ENCODE data around the gene LIG1.
"Not testable (repeated sequence)": the region's sequence is repeated elsewhere in the genome, so short reads cannot be mapped to it uniquely, and the experiment has no call there.

The LIG1 gene

DNA sequence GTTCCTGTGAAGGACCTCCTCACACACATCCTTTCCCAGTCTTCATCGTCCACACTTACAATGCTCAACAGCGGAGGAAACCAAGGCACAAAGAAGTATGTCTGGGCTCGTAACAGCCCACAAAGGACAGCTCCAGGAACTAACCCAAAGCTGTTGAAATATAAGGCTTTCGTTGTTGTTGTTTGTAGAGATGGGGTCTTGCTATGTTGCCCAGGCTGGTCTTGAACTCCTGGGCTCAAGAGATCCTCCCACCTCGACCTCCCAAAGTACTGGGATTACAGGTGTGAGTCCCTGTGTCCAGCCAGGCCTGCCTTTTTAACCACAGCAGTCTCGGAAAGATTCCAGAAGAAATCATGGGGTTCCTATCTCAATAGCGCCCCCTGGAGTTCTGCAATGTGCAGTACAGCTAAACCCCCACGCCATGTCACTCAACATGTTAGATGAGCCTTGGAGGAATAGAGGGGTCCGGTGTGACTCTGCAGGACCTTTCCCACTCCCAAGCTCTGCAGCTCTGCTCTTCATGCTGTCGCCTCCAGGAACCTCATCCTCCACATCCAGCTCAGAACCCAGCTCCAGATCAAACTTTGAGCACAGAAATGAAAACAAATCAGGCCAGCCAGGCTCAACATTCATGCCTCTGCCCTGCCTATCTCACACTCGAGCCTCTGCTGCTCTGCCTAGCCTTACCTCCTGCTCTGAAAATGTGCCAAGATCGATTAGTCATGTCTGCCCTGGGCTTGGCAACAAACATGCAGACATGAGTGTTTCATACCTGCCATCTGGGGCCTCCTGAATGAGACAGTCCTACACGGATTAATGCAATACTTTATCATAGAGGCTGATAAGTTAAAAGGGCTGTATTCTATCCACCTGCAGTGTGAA lies 67.0 kb downstream of the LIG1 start:
- H3K36me3 ChIP-seq (ENCODE audit: insufficient read depth, low read length), result no peaks in the 10 kb centered on the region
- H3K27ac ChIP-seq (ENCODE audit: low read depth, low read length), result no peak overlapping the region
- H3K79me2 ChIP-seq (ENCODE audit: control insufficient read depth, insufficient read depth, low read length, unreplicated experiment), result no peaks in the 10 kb centered on the region
- H3K4me1 ChIP-seq (ENCODE audit: control insufficient read depth, insufficient read depth, low read length, unreplicated experiment), result no peaks in the 10 kb centered on the region
- H3K4me3 ChIP-seq (ENCODE audit: low read depth, low read length), result no peak overlapping the region
- H2AFZ ChIP-seq (ENCODE audit: low read length, unreplicated experiment), result no peak overlapping the region
- H3K27me3 ChIP-seq (ENCODE audit: insufficient read depth, low read length), result no peaks in the 10 kb centered on the region

DNA sequence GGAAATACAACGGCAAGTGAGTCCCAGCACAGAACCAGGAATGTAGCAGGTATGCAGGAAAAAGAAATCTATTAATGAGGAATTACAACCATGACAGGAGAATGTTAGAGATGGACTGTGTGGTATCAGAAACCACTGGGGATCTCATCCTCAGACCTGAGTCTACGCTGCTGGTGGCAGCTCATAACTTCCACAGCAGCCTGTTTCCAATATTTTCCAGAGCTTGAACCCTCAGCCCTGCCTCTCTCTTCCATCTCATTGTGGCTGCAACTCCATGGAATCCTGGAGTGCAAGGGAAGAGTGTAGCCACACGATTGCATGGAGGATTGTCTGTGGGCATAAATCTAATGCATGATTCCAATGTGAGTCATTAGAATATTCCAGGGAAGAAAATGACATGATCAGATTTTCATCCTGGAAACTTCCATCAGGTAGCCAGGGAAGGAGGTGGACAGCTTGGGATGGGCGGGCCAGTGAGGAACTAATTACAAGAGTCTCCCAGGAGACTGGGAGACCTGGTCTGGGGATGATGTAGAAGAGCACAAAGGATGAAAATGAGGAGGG lies 74.5 kb downstream of the LIG1 start:
- Histone ChIP-seq H3K4me1 (ENCODE audit: control insufficient read depth, insufficient read depth, low read length, unreplicated experiment) (no peaks in the 10 kb centered on the region), H3K27ac (ENCODE audit: low read depth, low read length) (no peak overlapping the region), H3K79me2 (ENCODE audit: control insufficient read depth, insufficient read depth, low read length, unreplicated experiment) (no peaks in the 10 kb centered on the region), H2AFZ (ENCODE audit: low read length, unreplicated experiment) (no peak overlapping the region), H3K4me3 (ENCODE audit: low read depth, low read length) (no peak overlapping the region), H3K36me3 (ENCODE audit: insufficient read depth, low read length) (no peaks in the 10 kb centered on the region), H3K27me3 (ENCODE audit: insufficient read depth, low read length) (no peaks in the 10 kb centered on the region)

DNA sequence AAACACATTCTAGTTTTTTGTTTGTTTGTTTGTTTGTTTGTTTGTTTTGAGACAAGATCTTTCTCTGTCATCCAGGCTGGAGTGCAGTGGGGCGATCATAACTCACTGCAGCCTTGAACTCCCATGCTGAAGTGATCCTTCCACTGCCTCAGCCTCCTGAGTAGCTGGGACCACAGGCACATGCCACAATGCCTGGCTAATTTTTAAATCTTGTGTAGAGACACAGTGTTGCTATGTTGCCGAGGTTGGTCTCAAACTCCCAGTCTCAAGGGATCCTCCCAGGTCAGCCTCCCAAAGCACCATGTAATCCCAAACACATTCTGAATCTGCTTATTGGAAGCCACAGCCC lies 75.3 kb downstream of the LIG1 start:
- no peaks in the 10 kb centered on the region for H3K79me2 ChIP-seq (ENCODE audit: control insufficient read depth, insufficient read depth, low read length, unreplicated experiment)
- no peaks in the 10 kb centered on the region for H3K36me3 ChIP-seq (ENCODE audit: insufficient read depth, low read length)
- H3K4me3 ChIP-seq (ENCODE audit: low read depth, low read length), result no peak overlapping the region
- H3K4me1 ChIP-seq (ENCODE audit: control insufficient read depth, insufficient read depth, low read length, unreplicated experiment), result no peaks in the 10 kb centered on the region
- H3K27me3 ChIP-seq (ENCODE audit: insufficient read depth, low read length), result no peaks in the 10 kb centered on the region
- no peak overlapping the region for H3K27ac ChIP-seq (ENCODE audit: low read depth, low read length)
- no peak overlapping the region for H2AFZ ChIP-seq (ENCODE audit: low read length, unreplicated experiment)

DNA sequence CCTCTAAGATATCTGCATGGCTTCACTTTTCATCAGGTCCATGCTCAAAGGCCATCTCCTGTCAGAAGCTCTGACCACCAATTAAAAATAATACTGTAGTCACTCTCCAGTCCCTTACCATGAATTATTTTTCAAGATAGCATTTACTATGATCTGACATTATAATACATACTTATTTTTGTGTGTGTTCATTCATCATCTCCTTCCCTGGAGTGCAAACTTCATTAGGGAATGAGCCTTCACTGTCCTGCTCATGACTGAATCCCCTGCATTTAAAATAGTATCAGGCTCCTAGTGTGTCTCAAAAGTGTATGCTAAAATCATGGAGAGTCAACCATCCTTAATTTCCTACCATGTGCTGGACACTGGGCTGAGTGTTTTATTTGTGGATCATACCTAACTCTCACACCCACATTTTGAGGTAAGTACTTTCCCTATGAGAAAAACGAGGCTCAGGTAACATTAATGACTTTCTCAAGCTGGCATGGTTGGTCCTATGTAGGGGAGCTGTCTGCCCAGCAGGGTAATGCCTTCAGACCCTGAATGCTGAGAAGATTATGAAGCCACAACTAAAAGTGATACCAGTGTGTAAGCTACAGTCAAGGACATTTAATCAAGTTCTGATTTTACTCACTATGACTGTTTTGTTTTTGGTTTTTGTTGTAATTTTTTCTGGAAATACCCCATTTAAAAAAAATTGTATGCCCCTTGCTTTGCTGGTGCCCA lies 75.9 kb downstream of the LIG1 start:
- no peaks in the 10 kb centered on the region for H3K4me1 ChIP-seq (ENCODE audit: control insufficient read depth, insufficient read depth, low read length, unreplicated experiment)
- no peak overlapping the region for H3K4me3 ChIP-seq (ENCODE audit: low read depth, low read length)
- H3K27ac ChIP-seq (ENCODE audit: low read depth, low read length), result no peak overlapping the region
- H3K79me2 ChIP-seq (ENCODE audit: control insufficient read depth, insufficient read depth, low read length, unreplicated experiment), result no peaks in the 10 kb centered on the region
- no peak overlapping the region for H2AFZ ChIP-seq (ENCODE audit: low read length, unreplicated experiment)
- no peaks in the 10 kb centered on the region for H3K27me3 ChIP-seq (ENCODE audit: insufficient read depth, low read length)
- H3K36me3 ChIP-seq (ENCODE audit: insufficient read depth, low read length), result no peaks in the 10 kb centered on the region

DNA sequence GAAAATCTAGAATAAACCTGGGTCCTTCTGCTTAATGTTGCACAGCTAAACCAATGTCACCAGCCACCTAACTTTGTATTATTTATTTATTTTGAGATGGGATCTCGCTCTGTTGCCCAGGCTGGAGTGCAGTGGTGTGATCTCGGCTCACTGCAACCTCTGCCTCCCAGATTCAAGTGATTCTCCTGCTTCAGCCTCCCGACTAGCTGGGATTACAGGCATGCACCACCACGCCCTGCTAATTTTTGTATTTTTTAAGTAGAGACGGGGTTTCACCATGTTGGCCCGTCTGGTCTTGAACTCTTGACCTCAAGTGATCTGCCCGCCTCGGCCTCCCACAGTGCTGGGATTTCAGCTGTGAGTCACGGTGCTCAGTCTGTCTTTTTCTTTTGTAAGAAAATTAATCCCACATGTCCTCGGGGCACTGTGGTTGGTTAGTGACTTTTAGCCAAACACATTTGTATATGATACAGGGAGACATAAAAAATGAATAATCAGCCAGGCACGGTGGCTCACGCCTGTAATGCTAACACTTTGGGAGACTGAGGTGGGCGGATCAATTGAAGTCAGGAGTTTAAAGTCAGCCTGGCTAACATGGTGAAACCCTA lies 78.9 kb downstream of the LIG1 start:
- not testable (repeated sequence) for H3K4me3 ChIP-seq (ENCODE audit: low read depth, low read length); H3K27me3 ChIP-seq (ENCODE audit: insufficient read depth, low read length); H2AFZ ChIP-seq (ENCODE audit: low read length, unreplicated experiment); H3K36me3 ChIP-seq (ENCODE audit: insufficient read depth, low read length); H3K27ac ChIP-seq (ENCODE audit: low read depth, low read length); H3K79me2 ChIP-seq (ENCODE audit: control insufficient read depth, insufficient read depth, low read length, unreplicated experiment); H3K4me1 ChIP-seq (ENCODE audit: control insufficient read depth, insufficient read depth, low read length, unreplicated experiment)

DNA sequence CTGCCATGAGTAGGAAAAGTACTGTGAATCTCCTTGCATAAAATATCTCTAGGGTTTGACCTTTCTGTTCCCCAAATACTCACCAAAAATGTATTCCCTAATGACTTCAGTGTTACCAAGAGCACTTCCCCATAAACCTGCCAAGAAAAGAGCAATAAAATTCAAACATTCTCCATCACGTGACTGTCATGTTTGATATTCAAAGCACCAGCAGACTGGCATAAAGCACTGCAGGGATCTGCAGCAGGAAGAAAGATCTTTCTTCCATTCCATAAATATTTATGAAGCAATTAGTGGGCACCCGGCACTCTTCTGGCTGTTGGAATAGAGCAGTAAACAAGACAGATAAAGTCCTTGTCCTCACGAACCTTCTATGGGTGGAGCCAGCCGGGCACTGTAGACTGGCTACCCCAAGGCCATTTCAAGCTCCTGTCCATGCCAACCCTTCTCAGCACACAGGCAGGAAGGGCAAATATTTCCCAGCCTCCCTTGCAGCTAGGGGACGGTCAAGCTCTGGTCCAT lies 79.8 kb downstream of the LIG1 start:
- Histone ChIP-seq H3K79me2 (ENCODE audit: control insufficient read depth, insufficient read depth, low read length, unreplicated experiment) (no peaks in the 10 kb centered on the region), H3K4me1 (ENCODE audit: control insufficient read depth, insufficient read depth, low read length, unreplicated experiment) (no peaks in the 10 kb centered on the region)

DNA sequence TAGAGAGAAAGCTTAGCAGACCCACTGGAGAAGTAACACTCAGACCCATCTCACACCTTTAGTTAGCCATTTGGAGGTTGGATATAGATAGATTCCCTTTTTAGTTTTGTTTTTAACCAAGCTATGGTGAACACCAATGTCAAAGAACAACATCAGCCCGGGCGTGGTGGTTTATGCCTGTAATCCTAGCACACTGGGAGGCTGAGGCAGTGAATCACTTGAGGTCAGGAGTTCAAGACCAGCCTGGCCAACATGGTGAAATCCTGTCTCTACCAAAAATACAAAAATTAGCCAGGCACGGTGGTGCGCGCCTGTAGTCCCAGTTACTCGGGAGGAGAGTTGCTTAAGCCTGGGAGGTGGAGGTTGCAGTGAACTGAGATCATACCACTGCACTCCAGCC lies 81.2 kb downstream of the LIG1 start:
- not testable (repeated sequence) for H2AFZ ChIP-seq (ENCODE audit: low read length, unreplicated experiment); H3K4me3 ChIP-seq (ENCODE audit: low read depth, low read length); H3K27me3 ChIP-seq (ENCODE audit: insufficient read depth, low read length); H3K4me1 ChIP-seq (ENCODE audit: control insufficient read depth, insufficient read depth, low read length, unreplicated experiment); H3K27ac ChIP-seq (ENCODE audit: low read depth, low read length); H3K79me2 ChIP-seq (ENCODE audit: control insufficient read depth, insufficient read depth, low read length, unreplicated experiment); H3K36me3 ChIP-seq (ENCODE audit: insufficient read depth, low read length)

More for the DNA sequence above, 79.8 kb downstream of the LIG1 start:
- H3K36me3 ChIP-seq (ENCODE audit: insufficient read depth, low read length), result no peaks in the 10 kb centered on the region
- no peak overlapping the region for H2AFZ ChIP-seq (ENCODE audit: low read length, unreplicated experiment)
- no peak overlapping the region for H3K27ac ChIP-seq (ENCODE audit: low read depth, low read length)
- no peaks in the 10 kb centered on the region for H3K27me3 ChIP-seq (ENCODE audit: insufficient read depth, low read length)
- H3K4me3 ChIP-seq (ENCODE audit: low read depth, low read length), result no peak overlapping the region

DNA sequence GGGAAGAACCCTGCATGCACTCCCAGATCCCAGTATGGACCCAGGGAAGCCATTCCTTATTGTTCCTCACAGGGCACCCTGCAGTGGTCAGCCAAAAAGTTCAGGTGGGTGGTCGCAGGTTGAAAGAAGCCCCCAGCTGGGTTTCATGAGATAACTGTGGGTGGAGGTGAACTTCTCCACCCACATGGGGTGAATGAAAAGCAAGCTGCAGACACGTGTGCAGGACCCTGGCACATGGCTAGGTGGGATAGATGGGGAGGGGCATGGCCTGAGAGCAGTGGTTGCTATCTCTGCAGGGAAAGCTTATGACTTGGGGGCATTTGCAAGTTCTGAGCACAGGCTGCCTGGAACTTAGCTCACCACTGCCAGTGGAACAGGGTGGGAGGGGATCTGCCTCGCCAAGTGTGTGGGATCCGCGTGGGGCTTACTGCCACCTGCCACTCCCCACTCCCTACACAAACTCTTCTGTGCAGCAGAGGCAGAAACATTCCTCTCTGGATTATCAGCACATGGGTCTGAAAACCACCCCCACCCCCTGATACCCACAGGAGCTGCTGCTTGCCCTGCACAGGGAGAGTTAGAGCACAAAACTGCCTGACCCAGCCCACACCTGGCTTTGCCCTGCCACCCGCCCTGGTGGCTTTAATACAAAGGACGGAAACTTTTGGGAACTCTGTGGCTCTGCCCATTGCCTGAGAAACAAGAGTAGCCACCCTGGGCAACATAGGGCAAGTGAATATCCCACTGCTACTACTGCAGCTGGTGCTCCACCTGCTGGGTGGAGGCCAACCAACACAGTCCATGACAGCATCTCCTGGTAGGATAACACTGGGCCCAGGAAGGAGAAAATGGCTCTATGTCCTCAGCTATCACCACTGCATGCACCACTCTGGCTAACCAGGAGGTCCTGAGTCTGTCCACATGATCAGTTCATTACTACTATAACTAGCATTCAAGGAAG lies 84.0 kb downstream of the LIG1 start:
- Histone ChIP-seq H3K27me3 (ENCODE audit: insufficient read depth, low read length) (no peaks in the 10 kb centered on the region), H2AFZ (ENCODE audit: low read length, unreplicated experiment) (no peak overlapping the region), H3K27ac (ENCODE audit: low read depth, low read length) (no peak overlapping the region)

DNA sequence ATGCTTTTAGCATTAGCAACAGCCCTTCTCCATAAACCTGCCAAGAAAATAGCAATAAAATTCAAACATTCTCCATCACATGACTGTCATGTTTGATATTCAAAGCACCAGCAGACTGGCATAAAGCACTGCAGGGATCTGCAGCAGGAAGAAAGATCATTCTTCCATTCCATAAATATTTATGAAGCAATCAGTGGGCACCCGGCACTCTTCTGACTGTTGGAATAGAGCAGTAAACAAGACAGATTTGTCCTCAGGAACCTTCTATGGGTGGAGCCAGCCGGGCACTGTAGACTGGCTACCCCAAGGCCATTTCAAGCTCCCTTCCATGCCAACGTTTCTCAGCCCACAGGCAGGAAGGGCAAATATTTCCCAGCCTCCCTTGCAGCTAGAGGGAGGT lies 85.1 kb downstream of the LIG1 start:
- H3K27me3 ChIP-seq (ENCODE audit: insufficient read depth, low read length), result no peaks in the 10 kb centered on the region
- no peak overlapping the region for H3K27ac ChIP-seq (ENCODE audit: low read depth, low read length)
- no peaks in the 10 kb centered on the region for H3K4me1 ChIP-seq (ENCODE audit: control insufficient read depth, insufficient read depth, low read length, unreplicated experiment)
- no peak overlapping the region for H3K4me3 ChIP-seq (ENCODE audit: low read depth, low read length)
- no peaks in the 10 kb centered on the region for H3K79me2 ChIP-seq (ENCODE audit: control insufficient read depth, insufficient read depth, low read length, unreplicated experiment)
- H3K36me3 ChIP-seq (ENCODE audit: insufficient read depth, low read length), result no peaks in the 10 kb centered on the region
- H2AFZ ChIP-seq (ENCODE audit: low read length, unreplicated experiment), result no peak overlapping the region

More for the DNA sequence above, 84.0 kb downstream of the LIG1 start:
- Histone ChIP-seq H3K79me2 (ENCODE audit: control insufficient read depth, insufficient read depth, low read length, unreplicated experiment) (no peaks in the 10 kb centered on the region), H3K4me3 (ENCODE audit: low read depth, low read length) (no peak overlapping the region), H3K36me3 (ENCODE audit: insufficient read depth, low read length) (no peaks in the 10 kb centered on the region), H3K4me1 (ENCODE audit: control insufficient read depth, insufficient read depth, low read length, unreplicated experiment) (no peaks in the 10 kb centered on the region)

DNA sequence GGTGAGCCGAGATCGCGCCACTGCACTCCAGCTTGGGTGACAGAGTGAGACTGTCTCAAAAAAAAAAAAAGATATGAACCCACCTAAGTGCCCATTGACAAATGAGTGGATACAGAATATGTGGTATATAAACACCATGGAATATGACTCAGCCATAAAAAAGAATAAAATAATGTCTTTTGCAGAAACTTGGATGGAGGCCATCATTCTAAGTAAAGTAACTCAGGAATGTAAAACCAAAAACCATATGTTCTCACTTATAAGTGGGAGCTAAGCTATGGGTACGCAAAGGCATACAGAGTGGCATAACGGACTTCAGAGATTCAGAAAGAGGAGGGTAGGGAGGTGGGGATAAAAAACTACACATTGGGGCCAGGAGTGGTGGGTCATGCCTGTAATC lies 89.0 kb downstream of the LIG1 start:
- no peaks in the 10 kb centered on the region for H3K79me2 ChIP-seq (ENCODE audit: control insufficient read depth, insufficient read depth, low read length, unreplicated experiment)
- H3K36me3 ChIP-seq (ENCODE audit: insufficient read depth, low read length), result no peaks in the 10 kb centered on the region
- H2AFZ ChIP-seq (ENCODE audit: low read length, unreplicated experiment), result no peak overlapping the region
- H3K27ac ChIP-seq (ENCODE audit: low read depth, low read length), result no peak overlapping the region
- no peaks in the 10 kb centered on the region for H3K4me1 ChIP-seq (ENCODE audit: control insufficient read depth, insufficient read depth, low read length, unreplicated experiment)
- H3K27me3 ChIP-seq (ENCODE audit: insufficient read depth, low read length), result 0 out of 2 replicates have a peak, but pooled peaks cover 4% of the 10 kb centered on the region
- no peak overlapping the region for H3K4me3 ChIP-seq (ENCODE audit: low read depth, low read length)

Measured in ACC112 (cell line).